ENCODE measurements around the gene CALHM5.

Gene CALHM5

DNA sequence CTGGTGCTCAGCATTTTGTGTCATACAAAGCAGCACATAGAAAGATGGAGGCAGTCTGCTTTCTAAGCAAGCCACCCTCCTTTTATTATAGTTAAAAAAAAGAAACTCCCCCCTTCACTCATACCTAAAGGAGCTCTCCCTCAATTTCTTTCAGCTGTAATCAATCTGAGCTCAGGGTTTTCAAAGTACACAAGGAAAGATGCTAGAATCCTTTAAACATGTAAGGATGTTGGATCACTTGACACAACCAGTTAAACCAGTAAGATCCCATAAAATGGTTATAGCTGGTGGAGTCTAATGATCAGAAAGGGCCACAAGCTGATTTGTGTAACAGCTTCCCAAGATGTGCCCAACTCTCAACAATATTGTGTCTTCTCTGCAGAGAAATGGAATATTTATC lies 42.0 kb downstream of the CALHM5 start, which contains the start of gene CALHM4:
Gene CALHM4 (plus strand): TSS at position 301 of the 400 bp plus-strand sequence. CDS start 43 bp downstream, at position 344.
- no peak for DNase-seq

GRCh38 chr6:116556065-116556464 lies 44.6 kb downstream of the CALHM5 start:
- DNase-seq = no peak

- DNase-seq = no peak
Observed at GRCh38 chr6:116556814-116557415, 45.5 kb downstream of the CALHM5 start.

- DNase-seq = no peak
Observed at GRCh38 chr6:116557893-116558292, 46.5 kb downstream of the CALHM5 start.

- DNase-seq = no peak
Observed at GRCh38 chr6:116560130-116560529, 48.7 kb downstream of the CALHM5 start.

GRCh38 chr6:116561377-116562018 lies 50.1 kb downstream of the CALHM5 start:
- DNase-seq = peak; percentile 59

- DNase-seq = no peak
Observed at GRCh38 chr6:116562019-116562403, 50.6 kb downstream of the CALHM5 start.

- DNase-seq = no peak
Observed at GRCh38 chr6:116562614-116563013, 51.2 kb downstream of the CALHM5 start.

- no peak for DNase-seq
Observed at GRCh38 chr6:116563830-116564229, 52.4 kb downstream of the CALHM5 start.

- DNase-seq = no peak
Observed at GRCh38 chr6:116564311-116564710, 52.9 kb downstream of the CALHM5 start.

GRCh38 chr6:116564921-116565872 lies 53.8 kb downstream of the CALHM5 start:
- DNase-seq = no peak

GRCh38 chr6:116568111-116568510 lies 56.7 kb downstream of the CALHM5 start:
- no peak for DNase-seq

DNA sequence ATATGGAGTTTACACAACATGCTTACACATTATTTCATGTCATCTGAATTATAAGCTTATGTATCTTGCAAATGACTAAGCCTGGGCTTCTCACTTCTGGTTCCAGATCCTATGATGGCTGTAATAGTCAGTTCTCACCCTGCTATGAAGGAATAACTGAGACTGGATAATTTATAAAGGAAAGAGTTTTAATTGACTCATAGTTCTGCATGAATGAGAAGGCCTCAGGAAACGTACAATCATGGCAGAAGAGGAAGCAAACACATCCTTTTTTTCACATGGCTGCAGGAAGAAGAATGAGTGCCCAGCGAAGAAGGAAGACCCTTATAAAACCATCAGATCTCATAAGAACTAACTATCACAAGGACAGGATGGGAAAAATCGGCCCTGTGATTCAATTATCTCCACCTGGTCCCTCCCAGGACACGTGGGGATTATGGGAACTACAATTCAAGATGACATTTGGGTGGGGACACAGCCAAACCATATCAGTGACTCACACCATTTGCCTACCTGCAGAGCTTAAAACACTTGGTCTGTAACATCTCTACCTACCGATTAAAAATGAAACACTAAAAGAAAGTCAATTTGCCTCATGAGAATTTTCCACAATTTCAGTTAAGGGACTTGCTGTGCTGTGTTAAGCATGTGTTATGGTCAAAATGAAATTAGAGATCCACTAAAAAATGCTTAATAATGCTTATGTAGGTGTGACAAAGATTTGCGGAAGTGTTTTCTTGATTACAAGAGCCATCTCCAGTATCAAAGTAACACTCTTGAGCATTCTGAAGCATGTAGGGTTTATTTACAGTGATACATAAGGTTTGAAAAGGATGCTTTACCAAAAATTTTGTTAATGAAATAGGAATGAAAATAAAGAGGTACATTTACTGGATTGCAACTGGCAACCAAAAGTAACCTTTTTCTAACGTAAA lies 57.6 kb downstream of the CALHM5 start:
- DNase-seq = no peak

DNA sequence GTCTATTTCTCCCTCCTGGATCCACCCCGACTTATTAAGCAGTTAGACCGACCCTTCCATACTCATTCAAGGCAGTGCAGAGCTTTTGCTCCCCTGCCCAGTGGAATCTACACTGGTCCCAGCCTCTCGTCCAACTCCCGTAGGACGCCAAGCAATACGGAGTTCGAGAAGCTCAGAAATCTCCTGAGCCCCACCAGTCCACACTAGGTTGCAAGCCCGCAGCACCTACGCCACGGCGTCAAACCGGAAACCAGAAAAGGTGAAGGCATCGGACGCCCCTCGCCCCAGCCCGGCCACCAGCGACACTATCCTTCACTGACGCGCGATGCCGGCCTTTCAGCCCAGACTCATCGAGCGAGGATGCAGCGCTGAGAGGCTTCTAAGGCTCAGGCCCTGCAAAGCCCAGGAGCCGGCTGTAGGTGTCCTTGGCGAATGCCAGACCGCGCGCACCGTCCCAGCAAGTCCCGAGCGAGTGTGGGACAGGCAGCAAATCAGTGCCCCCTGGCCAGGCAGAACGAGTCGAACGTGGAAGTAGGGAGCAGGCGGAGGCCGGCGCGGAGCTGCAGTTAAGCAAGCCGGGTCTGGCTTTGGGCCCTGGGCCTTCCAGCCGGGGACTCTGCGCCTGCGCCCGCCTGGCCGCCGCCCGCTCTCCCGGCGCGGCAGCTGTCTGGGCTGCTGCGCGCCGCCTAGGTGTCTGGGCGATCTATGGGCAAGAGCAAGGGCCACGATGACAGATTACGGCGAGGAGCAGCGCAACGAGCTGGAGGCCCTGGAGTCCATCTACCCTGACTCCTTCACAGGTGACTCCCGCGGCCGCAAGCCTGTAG lies 59.6 kb downstream of the CALHM5 start, which contains the start of gene RWDD1:
Gene RWDD1 (plus strand): TSS at position 649 of the 827 bp plus-strand sequence. CDS start 79 bp downstream, at position 728.
- peak; percentile 99 for DNase-seq

GRCh38 chr6:116571683-116572000 lies 60.2 kb downstream of the CALHM5 start:
- DNase-seq = no peak

GRCh38 chr6:116572162-116572561 lies 60.7 kb downstream of the CALHM5 start:
- DNase-seq = no peak
